ENCODE data around the gene SBNO2.

Gene SBNO2

GRCh38 chr19:1109697-1110671 lies 64.1 kb downstream of the SBNO2 start:
- TF ChIP-seq CTCF (IDR thresholded peaks at IDR 0.05; ENCODE audit: unreplicated experiment in 3 of 3) = no peak
- H3K4me1 Mint-ChIP-seq = no peaks in the 10 kb centered on the region
- no peak overlapping the region for H3K27ac Mint-ChIP-seq
- no peaks in the 10 kb centered on the region for H3K36me3 Mint-ChIP-seq (ENCODE audit: low read depth)
- no peaks in the 10 kb centered on the region for H3K27me3 Mint-ChIP-seq (ENCODE audit: low read depth)
- H3K9me3 Mint-ChIP-seq = no peaks in the 10 kb centered on the region
- no peak overlapping the region for H3K4me3 Mint-ChIP-seq

GRCh38 chr19:1109032-1109551 lies 65.0 kb downstream of the SBNO2 start:
- Mint-ChIP-seq H3K4me3 (no peak overlapping the region), H3K4me1 (no peaks in the 10 kb centered on the region), H3K27me3 (ENCODE audit: low read depth) (no peaks in the 10 kb centered on the region), H3K27ac (no peak overlapping the region), H3K36me3 (ENCODE audit: low read depth) (no peaks in the 10 kb centered on the region), H3K9me3 (no peaks in the 10 kb centered on the region)
- TF ChIP-seq CTCF (IDR thresholded peaks at IDR 0.05; ENCODE audit: unreplicated experiment in 3 of 3) = no peak

- no peak overlapping the region for H3K27ac Mint-ChIP-seq
- no peaks in the 10 kb centered on the region for H3K36me3 Mint-ChIP-seq (ENCODE audit: low read depth)
- TF ChIP-seq CTCF (IDR thresholded peaks at IDR 0.05; ENCODE audit: unreplicated experiment in 3 of 3) = no peak
- H3K4me3 Mint-ChIP-seq = no peak overlapping the region
- H3K9me3 Mint-ChIP-seq = no peaks in the 10 kb centered on the region
- H3K27me3 Mint-ChIP-seq (ENCODE audit: low read depth) = no peaks in the 10 kb centered on the region
- H3K4me1 Mint-ChIP-seq = peaks cover 2% of the 10 kb centered on the region
Measured at GRCh38 chr19:1108291-1109031, 65.6 kb downstream of the SBNO2 start.

- Mint-ChIP-seq H3K4me1 (peaks cover 3% of the 10 kb centered on the region), H3K36me3 (ENCODE audit: low read depth) (no peaks in the 10 kb centered on the region), H3K4me3 (no peak overlapping the region), H3K27ac (no peak overlapping the region), H3K27me3 (ENCODE audit: low read depth) (no peaks in the 10 kb centered on the region), H3K9me3 (no peaks in the 10 kb centered on the region)
- TF ChIP-seq CTCF (IDR thresholded peaks at IDR 0.05; ENCODE audit: unreplicated experiment in 3 of 3) = no peak
Measured at GRCh38 chr19:1107661-1108261, 66.3 kb downstream of the SBNO2 start.

- Mint-ChIP-seq H3K4me1 (peaks cover 3% of the 10 kb centered on the region), H3K36me3 (ENCODE audit: low read depth) (no peaks in the 10 kb centered on the region), H3K9me3 (no peaks in the 10 kb centered on the region), H3K27me3 (ENCODE audit: low read depth) (no peaks in the 10 kb centered on the region), H3K27ac (peak overlapping the region in 1 of 3 experiments; percentile 46), H3K4me3 (peak overlapping the region; percentile 70 to 79 (median 73))
- no peak for TF ChIP-seq CTCF (IDR thresholded peaks at IDR 0.05; ENCODE audit: unreplicated experiment in 3 of 3)
Measured at GRCh38 chr19:1106841-1107660, 67.0 kb downstream of the SBNO2 start.
